SK-N-MC (cell line): ENCODE measurements around the gene DPM1.

Source experiments
- EZH2 ChIP-seq: fragments of 200-600 bp; sonication (generic); IDR thresholded peaks from one replicate; pipeline ENCODE4 v1.6.1; 2017; ENCODE audit warnings: antibody characterized with exemption
- POLR2AphosphoS5 ChIP-seq: IDR thresholded peaks from 2 replicates; pipeline ENCODE4 v1.6.1; 2012; ENCODE audit warnings: mild to moderate bottlenecking, low read depth, low read length, borderline replicate concordance

DNA sequence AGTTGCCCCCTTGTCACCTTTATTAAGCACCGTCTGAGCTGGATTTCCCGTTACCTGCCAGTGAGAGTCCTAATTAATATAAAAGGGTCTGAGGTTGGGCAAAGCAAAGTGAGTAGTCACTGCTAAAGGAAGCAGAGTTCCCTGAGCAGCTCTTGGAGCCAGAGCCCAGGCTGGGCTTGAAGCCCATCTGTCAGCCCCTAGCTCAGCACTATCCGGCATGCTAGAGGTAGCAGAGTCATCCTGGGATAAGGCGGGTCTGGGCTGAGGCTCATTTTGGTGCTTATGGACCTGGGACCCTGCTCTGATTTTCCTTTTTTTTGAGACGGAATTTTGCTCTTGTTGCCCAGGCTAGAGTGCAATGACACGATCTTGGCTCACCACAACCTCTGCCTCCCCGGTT lies 73.3 kb downstream of the DPM1 start:
- TF ChIP-seq POLR2AphosphoS5 (no peak), EZH2 (no peak)
